GM19467 (cell line): ENCODE data around the gene NFKB1.
"Not testable (repeated sequence)": the region's sequence is repeated elsewhere in the genome, so short reads cannot be mapped to it uniquely, and the experiment has no call there.

Source experiments
- ATAC-seq: cut with Tn5 transposase; IDR thresholded peaks from one replicate; pipeline ENCODE4 v1.9.1; 2021; ENCODE audit warnings: mild to moderate bottlenecking, moderate library complexity; ENCODE audit not compliant: unreplicated experiment

Gene NFKB1

GRCh38 chr4:102500696-102501446 lies at the start of gene NFKB1:
NFKB1 (plus strand) TSS chr4:102501359; CDS start chr4:102525519, 24,160 bp downstream.
- peak; percentile 55 for ATAC-seq

DNA sequence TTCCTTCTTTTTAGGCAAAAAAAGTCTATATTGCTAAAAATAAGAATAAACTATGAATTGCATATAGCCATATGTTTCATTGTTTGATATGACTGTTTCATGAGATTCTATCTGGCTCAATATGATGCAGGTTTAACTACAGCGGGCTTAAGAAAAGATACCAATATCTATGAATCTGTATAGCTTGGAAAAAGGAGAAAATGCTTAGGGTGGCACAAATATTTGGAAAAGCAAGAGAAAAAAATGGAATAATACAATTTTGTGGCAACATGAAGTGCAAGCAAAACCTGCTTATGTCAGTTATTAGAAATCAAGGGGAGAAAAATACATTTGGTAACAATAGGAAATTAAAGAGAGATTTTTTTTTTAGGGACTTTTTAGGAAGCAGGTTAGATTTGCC lies 48.3 kb upstream of the NFKB1 start:
- no peak for ATAC-seq

DNA sequence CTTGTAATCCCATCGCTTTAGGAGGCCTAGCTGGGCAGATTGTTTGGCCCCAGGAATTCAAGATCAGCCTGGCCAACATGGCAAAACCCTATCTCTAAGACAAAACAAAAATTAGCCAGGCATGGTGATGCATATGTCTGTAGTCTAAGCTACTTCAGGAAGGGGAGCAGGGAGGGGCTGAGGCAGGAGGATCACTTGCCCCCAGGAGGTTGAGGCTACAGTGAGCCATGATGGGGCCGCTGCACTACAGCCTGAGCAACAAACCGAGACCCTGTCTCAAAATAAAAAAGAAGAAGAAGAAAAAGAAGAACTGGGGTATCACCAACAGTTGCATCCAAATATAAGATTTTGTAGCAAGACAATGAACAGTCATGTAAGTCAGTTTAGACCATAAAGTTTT lies 47.3 kb upstream of the NFKB1 start:
- ATAC-seq: no peak

GRCh38 chr4:102454268-102454667 lies 46.9 kb upstream of the NFKB1 start:
- no peak for ATAC-seq

- no peak for ATAC-seq
Observed at GRCh38 chr4:102454981-102455685, 46.0 kb upstream of the NFKB1 start.

GRCh38 chr4:102455750-102456149 lies 45.4 kb upstream of the NFKB1 start:
- ATAC-seq: no peak

GRCh38 chr4:102466298-102466697 lies 34.9 kb upstream of the NFKB1 start:
- no peak for ATAC-seq

DNA sequence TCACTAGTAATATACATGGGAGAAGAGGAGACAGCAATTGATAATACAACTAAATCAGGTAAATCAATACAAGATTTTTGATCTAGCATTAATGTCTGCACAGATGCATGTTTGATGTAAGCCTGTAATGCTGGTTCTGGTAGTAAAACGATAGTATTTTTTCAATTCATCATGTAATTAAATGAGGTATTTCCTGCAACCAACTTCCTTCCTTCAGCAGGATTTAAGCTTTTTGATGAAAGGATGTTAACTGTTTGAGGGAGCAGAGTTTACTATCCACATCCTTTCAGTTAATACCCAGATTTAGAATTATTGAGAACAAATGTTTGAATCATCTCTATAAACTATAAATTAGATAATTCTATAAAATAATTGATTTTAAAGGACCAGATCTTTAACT lies 31.4 kb upstream of the NFKB1 start:
- ATAC-seq: no peak

DNA sequence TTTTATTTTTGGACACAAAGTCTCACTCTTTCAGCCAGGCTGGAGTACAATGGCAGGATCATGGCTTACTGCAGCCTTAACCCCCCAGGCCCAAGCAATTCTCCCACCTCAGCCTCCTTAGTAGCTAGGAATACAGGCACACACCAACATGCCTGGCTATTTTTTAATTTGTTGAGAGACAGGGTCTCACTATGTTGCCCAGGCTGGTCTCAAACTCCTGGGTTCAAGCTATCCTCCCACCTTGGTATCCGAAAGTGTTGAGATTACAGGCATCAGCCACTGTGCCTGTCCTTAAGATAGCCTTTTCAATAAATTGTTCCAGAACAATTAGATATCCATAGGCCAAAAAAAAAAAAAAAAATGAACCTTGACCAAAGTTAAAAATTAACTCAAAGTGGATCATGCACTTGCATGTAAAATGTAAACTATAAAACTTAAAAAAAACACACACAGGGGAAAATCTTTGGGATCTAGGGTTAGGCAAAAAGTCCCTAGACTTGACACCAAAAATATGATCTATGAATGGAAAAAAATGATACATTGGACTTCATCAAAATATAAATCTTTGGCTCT lies 28.6 kb upstream of the NFKB1 start:
- ATAC-seq: no peak

DNA sequence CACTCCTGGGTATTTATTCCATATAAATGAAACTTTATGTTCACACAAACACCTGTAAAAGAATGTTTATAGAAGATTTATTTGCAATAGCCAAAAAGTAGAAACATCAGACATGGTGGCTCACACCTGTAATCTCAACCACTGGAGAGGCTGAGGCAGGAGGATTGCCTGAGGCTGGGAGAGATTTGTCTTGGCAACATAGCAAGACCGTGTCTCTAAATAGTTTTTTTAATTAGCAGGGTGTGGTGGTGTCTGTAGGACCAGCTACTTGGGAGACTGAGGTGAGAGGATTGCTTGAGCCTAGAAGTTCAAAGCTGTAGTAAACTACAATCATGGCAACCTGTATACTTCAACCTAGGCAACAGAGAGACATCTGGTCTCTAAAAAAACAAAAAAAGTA lies 27.7 kb upstream of the NFKB1 start:
- ATAC-seq: no peak

- no peak for ATAC-seq
Observed at GRCh38 chr4:102474736-102475504, 26.2 kb upstream of the NFKB1 start.

GRCh38 chr4:102477657-102478056 lies 23.5 kb upstream of the NFKB1 start:
- ATAC-seq: no peak

DNA sequence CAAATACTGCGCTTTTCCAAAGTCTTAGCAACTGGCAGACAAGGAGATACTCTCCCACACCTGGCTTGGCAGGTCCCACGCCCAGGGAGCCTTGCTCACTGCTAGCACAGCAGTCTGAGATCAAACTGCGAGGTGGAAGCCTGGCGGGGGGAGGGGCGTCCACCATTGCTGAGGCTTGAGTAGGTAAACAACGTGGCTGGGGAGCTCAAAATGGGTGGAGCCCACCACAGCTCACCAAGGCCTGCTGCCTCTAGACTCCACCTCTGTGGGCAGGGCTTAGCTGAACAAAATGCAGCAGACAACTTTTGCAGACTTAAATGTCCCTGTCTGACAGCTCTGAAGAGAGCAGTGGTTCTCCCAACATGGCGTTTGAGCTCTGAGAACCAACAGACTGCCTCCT lies 23.0 kb upstream of the NFKB1 start:
- ATAC-seq: no peak

GRCh38 chr4:102479832-102480231 lies 21.3 kb upstream of the NFKB1 start:
- not testable (repeated sequence) for ATAC-seq

DNA sequence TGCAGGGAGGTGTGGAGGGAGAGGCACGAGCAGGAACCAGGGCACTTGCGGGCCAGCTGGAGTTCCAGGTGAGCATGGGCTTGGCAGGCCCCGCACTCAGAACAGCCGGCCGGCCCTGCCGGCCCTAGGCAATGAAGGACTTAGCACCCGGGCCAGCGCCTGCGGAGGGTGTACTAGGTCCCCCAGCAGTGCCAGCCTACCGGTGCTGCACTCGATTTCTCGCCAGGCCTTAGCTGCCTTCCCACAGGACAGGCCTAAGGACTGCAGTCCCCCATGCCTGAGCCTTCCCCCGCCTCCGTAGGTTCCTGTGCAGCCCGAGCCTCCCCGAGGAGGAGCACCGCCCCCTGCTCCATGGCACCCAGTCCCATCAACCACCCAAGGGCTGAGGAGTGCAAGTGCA lies 18.0 kb upstream of the NFKB1 start:
- no peak for ATAC-seq

- ATAC-seq: not testable (repeated sequence)
Observed at GRCh38 chr4:102483990-102484692, 17.0 kb upstream of the NFKB1 start.

GRCh38 chr4:102492531-102493241 lies 8.5 kb upstream of the NFKB1 start:
- no peak for ATAC-seq

GRCh38 chr4:102493257-102493656 lies 7.9 kb upstream of the NFKB1 start:
- no peak for ATAC-seq

DNA sequence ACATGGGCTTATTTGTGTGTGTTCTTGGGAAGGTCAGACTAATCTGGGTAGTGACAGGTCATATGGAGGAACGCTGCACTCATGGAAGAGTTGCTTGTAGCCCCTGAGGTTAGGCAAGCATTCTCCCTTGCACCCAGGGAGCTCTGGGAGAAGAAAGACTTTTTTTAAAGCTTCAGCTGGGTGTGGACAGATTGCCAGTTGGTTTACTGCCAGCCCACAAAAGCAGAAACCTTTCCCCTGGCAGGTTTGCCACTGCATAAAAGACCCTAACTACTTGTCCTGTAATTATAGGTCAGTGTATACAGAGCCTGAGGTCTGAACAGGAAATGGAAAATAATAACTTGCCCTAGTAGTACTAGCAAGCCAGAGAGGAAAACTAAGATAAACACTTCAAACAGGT lies 7.4 kb upstream of the NFKB1 start:
- no peak for ATAC-seq

- ATAC-seq: no peak
Observed at GRCh38 chr4:102494603-102495002, 6.6 kb upstream of the NFKB1 start.
